ENCODE results near the gene MUC6. TPM values are rescaled to one million over a fixed set of nuclear protein-coding genes. Genes with fewer than 3 reads are reported as not detected.

The MUC6 gene
- total and polyA plus RNA-seq, 2 donors (not counting 3 experiments of a cell fraction or from before 2014, with no cell fraction given): not detected

DNA sequence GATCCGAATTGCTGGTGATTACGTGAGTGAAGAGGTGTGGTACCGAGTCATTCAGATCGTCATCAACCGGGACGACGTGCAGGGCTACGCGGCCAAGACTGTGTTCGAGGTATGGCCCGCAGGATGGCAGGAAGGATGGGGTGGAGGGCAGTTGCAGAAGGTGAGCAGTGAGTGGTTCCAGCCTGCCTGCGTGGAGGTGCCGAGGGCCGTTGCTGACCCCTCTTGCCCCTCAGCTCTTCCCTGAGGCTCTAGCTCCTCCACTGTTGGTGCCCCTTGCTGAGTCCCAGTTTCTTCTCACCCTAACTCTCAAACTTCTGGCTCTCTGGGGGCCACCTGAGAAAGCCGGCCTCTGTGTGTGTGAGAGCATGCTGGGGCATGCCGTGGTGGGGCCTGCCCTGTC, 43.9 kb downstream of the MUC6 start:
- TF ChIP-seq, protein P1, sequence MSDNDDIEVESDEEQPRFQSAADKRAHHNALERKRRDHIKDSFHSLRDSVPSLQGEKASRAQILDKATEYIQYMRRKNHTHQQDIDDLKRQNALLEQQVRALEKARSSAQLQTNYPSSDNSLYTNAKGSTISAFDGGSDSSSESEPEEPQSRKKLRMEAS (IDR thresholded peaks at IDR 0.05; ENCODE audit: insufficient read depth, insufficient read length): no peak
- TF ChIP-seq EZH2 (IDR thresholded peaks at IDR 0.05; ENCODE audit: borderline replicate concordance, low read depth, low read length, severe bottlenecking): no peak
- no peak for TF ChIP-seq MYC (IDR thresholded peaks at IDR 0.05; ENCODE audit: low read depth, low read length)
- TF ChIP-seq POLR2A (IDR thresholded peaks at IDR 0.05; ENCODE audit: low read depth, low read length): no peak
- TF ChIP-seq JUN (IDR thresholded peaks at IDR 0.05; ENCODE audit: borderline replicate concordance, insufficient read depth, insufficient read length, low read depth): no peak
- no peak for TF ChIP-seq FOS (IDR thresholded peaks at IDR 0.05; ENCODE audit: borderline replicate concordance, insufficient read depth, low read length)
- no peak for TF ChIP-seq POLR2AphosphoS5 (IDR thresholded peaks at IDR 0.05; ENCODE audit: insufficient read depth, low read depth, low read length)
- no peak for TF ChIP-seq GATA2 (IDR thresholded peaks at IDR 0.05; ENCODE audit: insufficient read depth, insufficient read length, low read depth, low read length)
- TF ChIP-seq, protein P2, sequence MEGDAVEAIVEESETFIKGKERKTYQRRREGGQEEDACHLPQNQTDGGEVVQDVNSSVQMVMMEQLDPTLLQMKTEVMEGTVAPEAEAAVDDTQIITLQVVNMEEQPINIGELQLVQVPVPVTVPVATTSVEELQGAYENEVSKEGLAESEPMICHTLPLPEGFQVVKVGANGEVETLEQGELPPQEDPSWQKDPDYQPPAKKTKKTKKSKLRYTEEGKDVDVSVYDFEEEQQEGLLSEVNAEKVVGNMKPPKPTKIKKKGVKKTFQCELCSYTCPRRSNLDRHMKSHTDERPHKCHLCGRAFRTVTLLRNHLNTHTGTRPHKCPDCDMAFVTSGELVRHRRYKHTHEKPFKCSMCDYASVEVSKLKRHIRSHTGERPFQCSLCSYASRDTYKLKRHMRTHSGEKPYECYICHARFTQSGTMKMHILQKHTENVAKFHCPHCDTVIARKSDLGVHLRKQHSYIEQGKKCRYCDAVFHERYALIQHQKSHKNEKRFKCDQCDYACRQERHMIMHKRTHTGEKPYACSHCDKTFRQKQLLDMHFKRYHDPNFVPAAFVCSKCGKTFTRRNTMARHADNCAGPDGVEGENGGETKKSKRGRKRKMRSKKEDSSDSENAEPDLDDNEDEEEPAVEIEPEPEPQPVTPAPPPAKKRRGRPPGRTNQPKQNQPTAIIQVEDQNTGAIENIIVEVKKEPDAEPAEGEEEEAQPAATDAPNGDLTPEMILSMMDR (IDR thresholded peaks at IDR 0.05; ENCODE audit: extremely low read depth in 1 of 2, insufficient read depth in 1 of 2, low read depth in 1 of 2, low read length in 2 of 2): no peak

More for the DNA sequence above, 43.9 kb downstream of the MUC6 start:
- no peak overlapping the region for H3K4me2 ChIP-seq (ENCODE audit: insufficient read depth, low read length)
- H3K9ac ChIP-seq (replicated peaks; ENCODE audit: extremely low read depth, insufficient read depth, low read length): no peak overlapping the region
- no peak overlapping the region for H3K27ac ChIP-seq (ENCODE audit: insufficient read depth, low read depth, low read length)
- intact Hi-C loops (cut with micrococcal nuclease) (no loop called here), dilution Hi-C loops (cut with MboI; ENCODE audit: extremely low pct_ligation_motif_present, low sequenced_read_pairs) (no loop called here)
- H2AFZ ChIP-seq (ENCODE audit: low read depth, low read length): no peak overlapping the region
- H4K20me1 ChIP-seq (replicated peaks; ENCODE audit: control insufficient read depth, extremely low read depth, insufficient read depth, low read length): no peaks in the 10 kb centered on the region
- H3K79me2 ChIP-seq (ENCODE audit: control insufficient read depth, insufficient read depth, low read length): peaks cover 2% of the 10 kb centered on the region
- no peaks in the 10 kb centered on the region for H3K27me3 ChIP-seq (ENCODE audit: control insufficient read depth in 2 of 2, insufficient read depth in 2 of 2, low read length in 2 of 2)
- no TSS peak for BruUV-seq (replicated peaks)
- ChIA-PET CTCF (no interaction called here), POLR2A (no interaction called here)
- H3K4me3 ChIP-seq (replicated peaks in 1 of 3; ENCODE audit: insufficient read depth in 1 of 3, low read depth in 1 of 3, low read length in 3 of 3): no peak overlapping the region
- H3K36me3 ChIP-seq (ENCODE audit: control insufficient read depth in 2 of 2, extremely low read depth in 1 of 2, insufficient read depth in 2 of 2, low read length in 2 of 2): peaks cover 15 to 64% of the 10 kb centered on the region in 2 experiments
- DNase-seq (ENCODE audit: low read depth, low spot score) (no peak), FAIRE-seq (no peak)
- H3K9me1 ChIP-seq (replicated peaks; ENCODE audit: control insufficient read depth, extremely low read depth, insufficient read depth, low read length): no peaks in the 10 kb centered on the region
- no peaks in the 10 kb centered on the region for H3K9me3 ChIP-seq (replicated peaks; ENCODE audit: control insufficient read depth, insufficient read depth, low read length)
- H3K4me1 ChIP-seq (ENCODE audit: control insufficient read depth, extremely low read depth, insufficient read depth, low read length): no peaks in the 10 kb centered on the region
